Measurements from ENCODE around the gene CFAP69.
A peak's percentile ranks its signal among the peaks of the same experiment; 100 is the strongest.

The CFAP69 gene

GRCh38 chr7:90312745-90313144 lies 67.8 kb downstream of the CFAP69 start:
- TF ChIP-seq OSR1 (CRISPR knock-in tag; IDR thresholded peaks at IDR 0.05) (no peak), GLIS3 (CRISPR knock-in tag; IDR thresholded peaks at IDR 0.05) (no peak), ARNTL (CRISPR knock-in tag; IDR thresholded peaks at IDR 0.05; ENCODE audit: borderline replicate concordance, low read depth) (no peak), CSRNP3 (CRISPR knock-in tag; IDR thresholded peaks at IDR 0.05) (no peak), BACH2 (CRISPR knock-in tag; IDR thresholded peaks at IDR 0.05; ENCODE audit: borderline replicate concordance) (no peak), TSHZ2 (CRISPR knock-in tag; IDR thresholded peaks at IDR 0.05) (no peak), ZNF70 (CRISPR knock-in tag; IDR thresholded peaks at IDR 0.05) (no peak), ZFP3 (CRISPR knock-in tag; IDR thresholded peaks at IDR 0.05) (no peak)

GRCh38 chr7:90313907-90314306 lies 68.9 kb downstream of the CFAP69 start:
- no peak for ATAC-seq
- TF ChIP-seq ZNF70 (CRISPR knock-in tag; IDR thresholded peaks at IDR 0.05) (no peak), RARB (CRISPR knock-in tag; IDR thresholded peaks at IDR 0.05) (no peak), TOX (CRISPR knock-in tag; IDR thresholded peaks at IDR 0.05; ENCODE audit: borderline replicate concordance) (no peak)

More at GRCh38 chr7:90312745-90313144, 67.8 kb downstream of the CFAP69 start:
- ATAC-seq: peak; percentile 61; the same call in 2 of the 3 replicates

- TF ChIP-seq ZNF8 (CRISPR knock-in tag; IDR thresholded peaks at IDR 0.05) (no peak), CSRNP3 (CRISPR knock-in tag; IDR thresholded peaks at IDR 0.05) (no peak), CREB5 (CRISPR knock-in tag; IDR thresholded peaks at IDR 0.05; ENCODE audit: low read depth) (no peak), POU6F1 (CRISPR knock-in tag; IDR thresholded peaks at IDR 0.05; ENCODE audit: borderline replicate concordance, low read depth) (no peak), TOX (CRISPR knock-in tag; IDR thresholded peaks at IDR 0.05; ENCODE audit: borderline replicate concordance) (no peak), ZFP30 (CRISPR knock-in tag; IDR thresholded peaks at IDR 0.05) (no peak), SNAI2 (CRISPR knock-in tag; IDR thresholded peaks at IDR 0.05) (no peak), ZC3H10 (CRISPR knock-in tag; IDR thresholded peaks at IDR 0.05) (no peak), OSR1 (CRISPR knock-in tag; IDR thresholded peaks at IDR 0.05) (no peak)
- ATAC-seq: no peak
Measured at GRCh38 chr7:90320014-90320413, 75.0 kb downstream of the CFAP69 start.

- peak; percentile 6; the same call in 2 of the 3 replicates for ATAC-seq
- TF ChIP-seq CSDC2 (CRISPR knock-in tag; IDR thresholded peaks at IDR 0.05): no peak
- TF ChIP-seq ZC3H10 (CRISPR knock-in tag; IDR thresholded peaks at IDR 0.05): no peak
- TF ChIP-seq OSR1 (CRISPR knock-in tag; IDR thresholded peaks at IDR 0.05): no peak
- TF ChIP-seq ESRRG (CRISPR knock-in tag; IDR thresholded peaks at IDR 0.05): no peak
- TF ChIP-seq ZNF8 (CRISPR knock-in tag; IDR thresholded peaks at IDR 0.05): no peak
- no peak for TF ChIP-seq BACH2 (CRISPR knock-in tag; IDR thresholded peaks at IDR 0.05; ENCODE audit: borderline replicate concordance)
- no peak for TF ChIP-seq PPARA (CRISPR knock-in tag; IDR thresholded peaks at IDR 0.05; ENCODE audit: borderline replicate concordance)
- TF ChIP-seq GLIS3 (CRISPR knock-in tag; IDR thresholded peaks at IDR 0.05): no peak
- TF ChIP-seq ZNF565 (CRISPR knock-in tag; conservative IDR thresholded peaks at IDR 0.05; ENCODE audit: low read depth): no peak
- no peak for TF ChIP-seq ARNTL (CRISPR knock-in tag; IDR thresholded peaks at IDR 0.05; ENCODE audit: borderline replicate concordance, low read depth)
- TF ChIP-seq TSHZ2 (CRISPR knock-in tag; IDR thresholded peaks at IDR 0.05): no peak
- no peak for TF ChIP-seq RARB (CRISPR knock-in tag; IDR thresholded peaks at IDR 0.05)
- no peak for TF ChIP-seq TOX (CRISPR knock-in tag; IDR thresholded peaks at IDR 0.05; ENCODE audit: borderline replicate concordance)
- no peak for TF ChIP-seq CSRNP3 (CRISPR knock-in tag; IDR thresholded peaks at IDR 0.05)
- no peak for TF ChIP-seq TCF4 (CRISPR knock-in tag; IDR thresholded peaks at IDR 0.05; ENCODE audit: borderline replicate concordance)
Measured at GRCh38 chr7:90320418-90320800, 75.4 kb downstream of the CFAP69 start.

All from SK-N-SH treated with all-trans-retinoic acid at 6 μM for 48 hours (cell line).